ENCODE measurements around the gene VOPP1.

Gene VOPP1

DNA sequence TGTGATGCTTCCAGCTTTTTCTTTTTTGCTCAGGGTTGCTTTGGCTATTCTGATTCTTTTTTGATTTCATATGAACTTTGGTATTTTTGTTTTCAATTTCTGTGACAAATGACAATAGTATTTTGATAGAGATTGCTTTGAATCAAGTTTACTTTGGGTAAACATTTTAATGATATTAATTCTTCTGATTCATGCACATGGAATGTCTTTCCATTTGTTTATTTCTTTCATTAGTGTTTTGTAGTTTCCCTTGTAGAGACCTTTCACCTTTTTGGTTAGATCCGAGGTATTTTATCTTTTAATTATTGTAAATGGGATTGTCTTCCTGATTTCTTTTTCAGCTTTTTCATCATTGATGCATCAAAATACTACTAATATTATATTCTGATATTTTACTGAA lies 114.0 kb downstream of the VOPP1 start:
- DNase-seq, result no peak

DNA sequence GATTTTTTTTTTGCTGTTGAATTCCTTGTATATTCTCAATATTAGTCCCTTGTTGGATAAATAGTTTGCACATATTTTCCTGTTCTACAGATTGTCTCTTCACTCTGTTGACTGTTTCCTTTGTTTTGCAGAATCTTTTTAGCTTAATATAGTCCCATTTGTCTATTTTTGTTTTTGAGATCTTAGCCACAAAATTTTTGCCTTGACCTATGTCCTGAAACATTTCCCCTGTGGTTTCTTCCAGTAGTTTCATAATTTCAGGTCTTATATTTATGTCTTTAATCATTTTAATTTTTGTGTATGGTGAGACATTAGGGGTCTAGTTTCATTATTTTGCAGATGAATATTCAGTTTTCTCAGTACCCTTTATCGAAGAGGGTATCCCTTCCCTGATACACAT lies 114.5 kb downstream of the VOPP1 start:
- DNase-seq, result no peak

DNA sequence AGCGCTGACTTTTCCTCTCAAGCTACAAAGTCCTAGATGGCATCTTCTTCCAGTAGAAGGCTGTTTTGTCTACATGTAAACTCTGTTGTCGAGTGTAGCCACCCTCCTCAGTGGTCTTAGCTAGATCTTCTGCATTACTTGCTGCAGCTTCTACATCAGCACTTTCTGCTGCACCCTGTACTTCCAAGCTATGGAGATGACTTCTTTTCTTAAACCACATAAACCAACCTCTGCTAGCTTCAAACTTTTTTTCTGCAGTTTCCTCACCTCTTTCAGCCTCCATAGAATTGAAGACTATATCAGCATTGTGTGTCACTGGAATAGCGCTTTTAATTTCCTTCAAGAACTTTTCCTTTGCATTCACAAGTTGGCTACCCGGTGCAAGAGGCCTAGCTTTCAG lies 119.3 kb downstream of the VOPP1 start:
- no peak for DNase-seq

DNA sequence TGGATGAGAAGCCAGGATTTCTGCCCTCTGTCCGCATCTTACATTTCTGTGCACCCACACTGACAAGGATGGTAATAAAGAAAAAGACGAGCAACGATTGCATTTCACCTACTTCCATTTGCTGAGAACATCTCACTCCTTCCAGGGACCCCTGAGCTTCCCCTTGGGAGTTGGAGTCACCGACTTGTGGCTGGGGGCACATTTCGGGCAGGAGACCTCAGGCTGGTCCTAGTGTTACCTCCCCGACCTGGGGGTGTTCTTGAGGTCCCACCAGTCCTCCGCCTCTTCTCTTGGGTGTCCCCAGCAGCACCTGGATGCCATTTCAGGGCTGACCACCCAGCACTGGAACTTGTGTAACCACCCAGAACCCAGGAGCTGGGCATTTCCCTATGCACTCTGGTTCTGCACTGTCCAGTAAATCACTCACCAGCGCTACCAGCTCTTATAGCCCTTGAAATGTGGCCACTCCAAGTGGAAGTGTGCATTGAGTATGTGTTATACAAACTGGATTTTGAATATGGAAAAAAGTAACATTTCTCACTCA lies 122.2 kb downstream of the VOPP1 start:
- DNase-seq, result no peak

DNA sequence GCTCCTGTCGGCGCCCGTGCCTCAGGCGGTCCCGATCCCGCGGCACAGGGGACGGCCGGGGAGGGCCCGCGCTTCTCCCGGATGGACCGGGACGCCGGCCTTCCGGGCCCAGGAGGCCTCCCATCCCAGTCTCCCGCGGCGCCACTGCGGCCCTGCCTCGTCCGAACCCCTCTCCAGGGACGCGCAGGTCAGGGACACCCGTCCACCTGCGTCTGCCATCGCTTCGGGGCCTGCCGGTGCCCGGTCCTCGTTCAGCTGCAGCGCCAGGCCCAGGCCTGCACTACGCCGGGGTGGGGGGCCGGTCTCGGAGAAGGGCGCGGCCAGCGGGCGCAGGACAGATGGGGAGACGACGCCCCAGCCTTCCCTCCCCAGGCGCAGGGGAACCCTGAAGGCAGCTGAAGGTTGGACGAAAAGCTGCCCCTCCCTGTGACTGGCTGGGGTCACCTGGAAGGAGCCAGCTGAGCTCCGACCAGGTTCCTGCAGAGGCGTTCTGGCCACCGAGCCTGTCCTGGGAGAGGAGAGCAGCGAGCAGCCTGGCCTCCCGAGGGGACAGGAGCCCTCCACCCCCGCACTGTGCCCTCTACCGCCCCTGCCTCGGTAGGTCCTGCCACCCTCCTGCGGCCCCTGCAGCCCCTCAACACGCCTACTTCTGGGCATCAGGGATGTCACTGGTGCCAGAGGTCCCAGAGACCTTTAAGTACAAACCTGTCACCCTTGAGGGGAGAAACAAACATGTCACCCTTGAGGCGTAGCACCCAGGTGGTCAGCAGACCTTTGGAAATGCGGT lies 122.9 kb downstream of the VOPP1 start:
- no peak for DNase-seq

DNA sequence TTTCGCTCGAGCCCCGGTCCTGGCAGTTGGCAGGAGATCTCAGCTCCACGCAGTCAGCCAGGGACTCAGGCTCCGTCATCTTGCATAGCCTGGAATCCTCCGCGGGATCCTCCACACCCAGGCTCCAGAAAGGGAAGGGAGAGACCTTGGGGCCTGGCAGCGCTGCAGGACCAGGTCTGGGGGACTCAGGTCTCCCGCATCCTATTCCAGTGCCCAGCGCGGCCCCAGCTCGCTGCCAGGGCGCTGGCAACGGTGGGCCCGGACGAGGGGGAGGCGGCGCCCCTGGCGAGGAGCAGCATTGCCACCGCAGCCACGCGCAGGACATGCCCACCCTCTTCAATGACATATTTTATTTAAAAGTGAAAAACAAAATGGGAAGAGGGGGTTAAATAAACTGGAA lies 123.8 kb downstream of the VOPP1 start:
- no peak for DNase-seq

DNA sequence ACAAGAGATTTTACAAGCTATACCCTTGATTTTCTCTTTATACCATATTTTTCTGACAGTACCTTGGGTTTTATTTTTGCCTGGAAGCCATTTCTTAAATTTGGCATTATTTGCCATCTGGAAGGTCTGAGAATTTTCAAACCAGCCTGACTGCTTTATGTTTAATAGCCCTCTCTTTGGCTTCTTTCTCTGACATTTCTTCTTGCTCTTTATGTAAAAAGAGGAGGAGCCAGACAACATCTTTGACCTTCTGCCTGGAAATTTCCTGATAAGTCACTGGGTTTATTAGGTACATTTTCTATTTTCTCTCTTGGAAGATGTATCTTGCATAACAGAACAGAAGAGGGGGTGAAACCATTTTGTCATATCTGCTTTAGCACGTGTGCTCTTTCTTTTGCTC lies 127.5 kb downstream of the VOPP1 start:
- DNase-seq, result no peak

DNA sequence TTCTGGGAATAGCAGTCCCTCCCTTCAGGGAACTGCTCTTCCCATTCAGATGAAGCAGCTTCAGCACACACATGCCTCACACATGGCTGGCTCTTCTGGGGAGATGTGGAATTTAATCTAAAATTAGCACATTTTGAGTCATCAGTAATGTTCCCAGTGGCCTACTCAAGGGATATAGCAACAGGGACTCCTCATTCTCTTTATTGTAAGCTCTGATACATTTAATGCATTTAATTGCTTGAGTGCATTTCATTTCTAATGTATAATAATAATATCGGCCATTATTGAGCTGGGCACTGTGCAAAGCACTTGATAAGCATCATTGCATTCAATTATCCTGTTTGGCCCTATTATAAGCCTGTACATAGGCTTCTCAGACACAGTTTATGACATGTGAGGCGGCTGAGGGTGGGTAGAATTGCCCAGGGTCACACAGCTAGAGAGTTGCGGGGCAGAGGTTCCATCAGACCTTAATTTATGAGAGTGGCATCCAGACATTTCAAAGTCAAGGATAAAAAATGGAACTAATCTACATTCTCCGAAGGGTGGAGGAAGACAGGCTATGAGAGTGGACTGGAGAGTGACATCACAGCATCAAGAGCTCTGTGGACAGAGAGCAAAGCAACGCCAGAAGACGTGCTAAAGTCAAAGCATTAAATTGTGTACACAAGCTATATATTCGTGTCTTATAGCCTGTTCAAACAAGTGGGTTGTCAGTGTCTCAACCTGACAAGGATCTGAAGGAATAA lies 130.4 kb downstream of the VOPP1 start:
- DNase-seq, result no peak

DNA sequence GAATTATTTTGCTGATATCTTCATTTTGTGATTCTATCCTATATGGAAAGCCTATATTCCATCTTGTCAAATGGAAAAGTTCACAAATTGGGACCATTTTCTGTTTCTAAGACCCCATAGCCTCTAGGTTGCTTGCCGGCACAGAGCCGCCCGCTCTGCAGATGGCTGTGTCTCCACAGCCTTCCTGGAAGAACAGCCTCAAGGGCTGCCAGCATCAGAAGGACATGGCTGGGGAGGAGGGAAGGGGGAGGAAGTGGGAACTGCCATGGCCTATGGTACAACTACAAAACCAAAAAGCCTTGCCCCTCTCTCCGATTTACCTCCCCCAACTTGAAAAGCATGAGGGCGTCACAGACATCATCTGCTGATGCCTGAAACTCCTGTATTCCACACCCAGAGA lies 131.3 kb downstream of the VOPP1 start:
- DNase-seq, result no peak

DNA sequence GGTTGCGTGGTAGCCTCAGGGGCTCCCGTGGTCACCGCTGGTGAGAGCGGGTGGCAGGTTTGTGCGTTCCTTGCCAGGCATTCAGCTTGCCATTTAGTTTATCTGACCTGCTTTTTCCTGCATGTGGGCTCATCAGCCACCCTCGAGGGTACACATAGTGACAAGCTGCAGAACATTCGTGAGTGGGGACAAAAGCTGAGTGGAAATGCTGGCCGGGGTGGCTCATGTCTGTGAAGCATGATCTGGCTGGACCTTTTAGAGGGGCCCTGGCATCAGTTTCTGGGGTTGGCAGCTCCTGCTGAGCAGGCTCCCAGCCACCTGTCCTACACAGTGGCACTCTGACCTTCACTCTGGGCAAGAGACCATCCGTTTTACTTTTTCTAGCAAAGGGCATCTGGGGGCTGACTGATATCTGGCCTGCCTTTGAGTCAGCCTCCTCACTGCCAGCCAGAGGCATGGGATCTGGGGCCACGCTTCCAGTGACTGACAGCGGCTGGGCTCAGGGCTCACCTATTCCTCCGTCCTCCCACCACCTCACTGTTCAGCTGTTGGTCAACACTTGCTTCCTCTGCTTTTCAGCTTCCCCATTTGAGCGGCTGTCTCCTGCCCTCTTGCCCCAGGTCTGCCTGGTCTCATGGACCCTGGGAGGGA lies 132.1 kb downstream of the VOPP1 start:
- DNase-seq, result no peak

DNA sequence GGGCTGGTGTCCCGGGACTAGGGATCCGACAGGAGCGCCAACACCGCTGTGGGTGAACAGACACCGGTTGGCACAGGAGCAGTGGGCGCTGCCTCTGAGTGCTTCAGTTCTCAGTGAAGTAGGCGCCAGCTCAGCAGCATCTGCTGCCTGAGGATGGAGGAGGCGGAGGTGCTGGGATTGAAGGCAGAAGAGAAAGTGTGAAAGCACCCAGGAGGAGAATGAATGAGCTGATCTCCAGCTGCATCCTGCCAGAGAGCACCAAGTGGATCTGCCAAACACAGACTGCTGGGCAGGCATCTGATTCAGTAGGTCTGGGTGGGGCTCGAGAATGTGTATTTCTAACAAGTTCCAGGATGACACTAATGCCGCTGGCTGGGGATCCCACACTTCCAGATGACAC lies 132.7 kb downstream of the VOPP1 start:
- DNase-seq, result peak; percentile 38

DNA sequence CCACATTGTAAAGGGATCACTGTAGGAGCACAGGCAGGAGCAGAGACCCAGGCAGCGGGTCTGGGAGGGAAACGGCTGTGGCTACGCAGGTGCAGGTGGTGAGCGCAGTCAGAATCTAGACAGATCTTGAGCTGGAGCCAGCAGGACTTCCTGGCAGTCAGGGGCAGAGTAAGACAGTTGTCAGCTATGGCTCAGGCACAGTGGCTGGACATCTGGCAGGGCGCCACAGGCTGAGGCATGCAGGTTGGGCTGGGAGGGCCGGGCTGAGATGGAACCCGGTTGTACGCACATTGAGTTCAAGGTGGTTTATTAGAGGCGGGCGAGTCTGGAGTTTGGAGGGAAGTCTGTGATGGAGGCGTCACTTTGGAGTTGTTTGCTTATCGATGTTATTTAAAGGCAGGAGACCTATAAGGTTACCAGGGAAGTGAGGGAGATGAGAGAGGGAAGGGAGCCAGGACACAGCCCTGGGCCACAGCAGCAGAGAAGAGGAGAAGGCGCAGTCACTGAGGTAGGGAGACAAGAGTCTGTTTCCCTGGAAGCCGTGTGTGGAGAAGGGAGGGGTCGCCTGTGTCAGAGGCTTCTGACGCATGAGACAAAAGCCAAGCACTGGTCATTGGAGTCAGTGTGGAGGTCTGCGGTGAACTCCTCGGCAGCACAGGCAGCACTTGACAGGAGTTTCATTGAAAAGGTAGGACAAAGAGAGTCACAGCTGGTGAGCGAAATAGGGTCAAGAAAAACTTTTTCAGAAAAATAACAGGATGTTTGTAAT lies 133.4 kb downstream of the VOPP1 start:
- no peak for DNase-seq

DNA sequence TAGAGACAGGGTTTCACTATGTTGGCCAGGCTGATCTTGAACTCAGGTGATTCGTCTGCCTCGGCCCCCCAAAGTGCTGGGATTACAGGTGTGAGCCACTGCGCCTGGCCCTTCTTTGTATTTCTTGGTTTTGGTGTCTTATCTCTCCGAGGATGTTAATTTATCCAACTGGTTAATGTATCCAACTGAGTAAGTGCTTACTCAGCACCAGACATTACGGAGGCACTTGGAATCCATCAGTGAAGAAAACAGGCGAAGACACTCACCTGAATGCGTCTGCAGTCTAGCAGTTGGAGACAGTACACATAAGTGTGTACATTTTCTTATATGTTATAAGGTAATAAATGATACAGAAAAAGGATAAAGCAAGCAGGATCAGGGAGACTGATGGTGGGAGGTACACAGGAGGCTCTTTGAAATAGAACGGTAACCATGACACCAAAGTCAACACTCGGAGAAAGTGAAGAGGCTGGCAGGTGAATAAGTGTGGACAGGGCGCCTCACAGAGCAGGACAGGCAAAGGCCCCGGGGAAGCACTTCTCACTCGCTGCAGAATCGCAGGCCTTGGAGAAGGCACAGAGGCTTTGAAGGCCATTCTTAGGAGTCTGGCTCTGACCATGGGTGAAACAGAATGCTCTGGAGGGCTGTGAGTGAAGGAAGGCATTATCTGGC lies 134.1 kb downstream of the VOPP1 start:
- DNase-seq, result no peak

DNA sequence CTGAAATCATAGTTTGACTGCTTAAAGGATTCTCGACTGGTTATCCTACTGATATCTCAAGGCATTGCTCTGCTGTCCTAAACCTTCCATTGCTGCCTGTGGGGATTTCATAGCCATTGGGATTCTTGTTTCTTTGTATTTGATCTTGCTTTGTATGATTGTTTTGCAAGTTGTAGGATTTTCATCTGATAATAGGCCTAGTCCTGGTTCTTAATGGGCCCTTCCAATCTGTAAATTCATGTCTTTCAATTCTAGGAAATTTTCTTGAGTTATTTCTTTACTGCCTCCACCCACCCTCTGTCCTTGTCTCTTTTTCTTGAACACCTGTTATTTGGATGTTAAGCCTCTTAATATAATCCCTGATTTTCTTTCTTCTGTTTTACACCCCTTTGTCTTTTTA lies 134.9 kb downstream of the VOPP1 start:
- DNase-seq, result no peak

DNA sequence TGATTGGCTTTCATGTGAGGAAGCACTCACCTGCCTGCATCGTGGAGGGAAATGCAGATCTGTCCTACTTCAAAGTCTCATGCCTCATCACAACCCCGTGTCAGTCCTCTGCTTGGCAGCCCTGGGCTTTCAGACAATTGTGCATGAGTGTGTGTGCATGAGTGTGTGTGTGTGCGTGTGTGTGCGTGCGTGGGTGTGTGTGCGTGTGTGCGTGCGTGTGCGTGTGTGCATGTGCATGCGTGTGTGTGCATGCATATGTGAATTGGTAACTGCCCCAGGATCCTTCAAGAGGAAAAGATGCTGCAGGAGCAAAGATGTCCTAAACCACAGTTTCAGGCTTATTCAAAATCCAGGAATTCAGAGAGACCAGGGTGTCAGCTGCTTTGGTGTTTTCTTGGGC lies 135.8 kb downstream of the VOPP1 start:
- no peak for DNase-seq

DNA sequence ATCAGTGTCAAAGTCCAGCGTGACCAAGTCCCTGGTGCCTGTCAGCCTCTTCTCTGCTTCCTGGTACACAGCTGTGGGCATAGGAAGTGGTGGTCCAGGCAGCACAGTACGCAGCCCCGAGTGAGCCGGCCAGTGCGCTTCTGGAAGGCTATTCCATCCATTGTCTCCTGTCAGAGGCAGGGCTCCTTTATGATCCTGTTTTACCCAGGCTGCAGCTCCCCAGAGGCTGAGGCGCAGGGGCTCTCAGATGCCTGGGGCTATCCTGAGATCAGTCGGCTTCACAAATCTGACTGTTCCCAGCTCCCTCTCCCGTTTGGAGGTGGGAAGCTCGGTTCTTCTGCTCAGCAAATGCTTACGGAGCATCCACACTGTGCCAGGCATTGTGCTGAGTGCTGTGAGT lies 136.8 kb downstream of the VOPP1 start:
- DNase-seq, result no peak

DNA sequence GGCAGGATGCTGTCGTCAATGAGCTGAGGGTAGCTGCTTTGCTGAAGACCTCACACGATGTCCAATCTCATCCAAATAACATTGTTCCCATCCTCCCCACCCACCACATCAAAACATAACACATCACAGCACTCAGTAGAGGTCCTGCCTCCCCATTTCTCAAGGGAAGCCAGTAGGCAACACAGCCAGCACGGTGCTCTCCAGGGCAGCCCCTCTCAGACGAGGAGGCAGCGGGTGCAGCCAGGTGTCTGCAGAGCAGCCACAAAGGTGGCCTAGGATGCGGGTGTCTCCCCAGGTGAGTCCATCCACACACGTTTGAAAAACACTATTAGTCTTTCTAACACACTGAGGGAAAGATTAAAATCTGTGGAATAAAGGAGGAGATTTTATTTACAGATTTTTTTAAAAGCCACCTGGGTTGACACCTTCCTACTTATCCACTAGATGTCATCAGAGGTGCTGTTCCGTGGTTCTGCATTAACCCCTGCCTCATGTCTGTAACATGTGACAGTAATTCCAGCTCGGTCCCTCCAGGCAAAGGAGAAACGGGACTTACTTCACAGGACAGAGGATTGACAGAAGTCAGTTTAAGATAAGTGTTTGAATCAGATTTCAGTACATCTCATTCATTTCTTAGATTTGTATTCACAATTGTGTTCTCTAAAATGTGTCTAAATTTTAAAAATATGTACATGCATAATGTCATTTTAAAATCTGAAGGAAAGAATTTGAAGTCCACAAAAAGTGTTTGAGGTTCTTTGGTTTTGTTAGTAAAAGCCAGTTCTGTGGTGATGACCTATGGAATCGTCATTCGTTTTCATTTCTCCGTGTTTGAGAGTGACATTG lies 139.1 kb downstream of the VOPP1 start:
- DNase-seq, result peak; percentile 12

DNA sequence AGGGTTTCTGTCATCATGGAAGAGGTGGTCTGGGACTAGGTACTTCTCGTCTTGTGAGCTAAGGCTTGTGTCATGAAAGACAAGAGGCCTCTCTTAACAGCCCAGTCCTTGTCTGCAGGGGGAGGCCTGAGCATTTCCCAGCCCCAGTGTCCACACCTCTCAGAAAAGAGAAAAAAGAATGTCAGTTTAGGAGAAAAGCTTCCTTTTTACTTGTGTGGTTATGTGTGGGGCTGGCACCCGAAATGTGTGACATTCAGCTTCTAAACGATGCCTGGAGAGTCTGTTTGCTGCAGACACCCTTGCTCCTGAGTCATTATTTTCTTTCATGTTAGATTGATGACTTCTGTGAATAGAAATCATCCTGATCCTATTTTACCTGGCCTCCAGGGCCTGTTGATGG lies 139.8 kb downstream of the VOPP1 start:
- no peak for DNase-seq

DNA sequence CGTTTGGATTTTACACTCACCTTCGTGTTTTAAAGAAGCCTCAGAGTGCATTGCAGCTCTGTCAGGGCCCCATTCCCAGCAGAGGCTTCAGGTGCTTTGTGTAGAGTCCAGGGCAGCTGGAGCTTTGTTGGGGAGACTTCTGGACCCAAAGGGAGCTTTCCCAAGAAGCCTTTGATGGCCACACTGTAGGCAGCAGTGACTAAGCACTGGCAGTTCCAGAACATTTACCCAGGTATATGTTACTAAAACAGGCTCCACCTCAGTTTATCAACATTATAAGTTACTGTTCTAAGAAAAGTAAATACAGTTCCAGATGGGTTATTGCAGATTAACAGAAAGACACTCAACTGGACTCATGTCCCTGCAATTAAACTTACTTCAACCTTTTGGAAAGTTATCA lies 140.4 kb downstream of the VOPP1 start:
- DNase-seq, result no peak

DNA sequence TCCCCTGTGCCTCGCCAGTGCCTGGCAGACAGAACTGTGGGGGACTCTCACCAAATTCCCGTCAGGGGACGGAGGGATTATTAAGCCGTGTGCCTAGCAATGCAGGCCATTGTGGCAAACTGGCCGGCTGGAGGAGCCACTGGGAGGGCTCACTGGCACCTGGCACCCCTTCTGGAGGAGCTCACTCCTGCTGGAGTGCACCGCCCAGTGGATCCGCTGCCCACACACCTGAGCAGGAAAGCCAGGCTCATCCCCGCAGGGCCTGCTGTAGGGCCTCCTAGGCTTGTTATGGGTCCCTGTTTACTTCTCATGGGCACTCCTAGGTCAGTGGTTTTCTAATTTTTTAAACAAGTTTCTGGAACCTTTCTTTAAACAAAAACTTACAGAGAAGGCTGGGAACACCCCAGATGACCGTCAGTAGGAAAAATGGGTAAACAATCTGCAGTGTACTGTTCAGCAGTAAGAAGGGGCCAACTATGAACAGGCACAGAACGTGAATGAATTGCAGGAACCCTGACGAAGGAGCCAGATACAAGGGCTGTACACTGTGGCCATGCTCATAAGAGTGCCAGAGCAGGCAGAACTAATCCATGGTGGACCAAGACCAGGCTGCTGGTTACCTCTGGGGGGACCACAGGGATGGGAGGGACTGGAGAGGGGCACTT lies 142.3 kb downstream of the VOPP1 start:
- no peak for DNase-seq

DNA sequence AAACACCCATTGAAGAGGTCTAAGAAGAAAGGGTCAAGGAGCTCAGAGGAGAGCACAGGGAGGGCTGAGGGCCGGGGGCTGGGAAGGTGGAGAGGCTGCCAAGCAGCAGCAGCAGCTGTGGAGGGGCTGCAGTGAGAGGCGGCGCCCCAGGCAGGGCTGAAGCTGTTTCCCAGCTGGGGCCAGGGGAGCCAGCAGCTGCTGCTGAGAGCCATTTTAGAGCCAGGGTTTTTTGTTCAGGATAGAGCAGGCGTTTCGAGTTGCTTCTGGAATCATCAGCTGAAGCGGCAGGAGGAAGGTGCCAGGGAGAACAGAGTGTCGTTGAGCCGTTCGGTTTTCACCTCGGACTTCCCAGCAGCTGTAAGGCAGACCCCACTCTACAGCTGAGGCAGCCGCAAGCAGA lies 144.5 kb downstream of the VOPP1 start:
- no peak for DNase-seq
